NB4 (cell line): ENCODE measurements around the gene PSMC5.
A peak's percentile ranks its signal among the peaks of the same experiment; 100 is the strongest.

Experiments used
- DNase-seq: peaks from one replicate; pipeline ENCODE4 v3.0.0; 2010; ENCODE audit warnings: low read depth
- H3K4me3 ChIP-seq: one replicate; pipeline ENCODE4 v1.5.1; 2011; ENCODE audit warnings: mild to moderate bottlenecking, low read depth, low read length, moderate library complexity
- CTCF ChIP-seq: IDR thresholded peaks from one replicate; pipeline ENCODE4 v1.5.1; 2012; ENCODE audit warnings: low read depth, low read length
- MAX ChIP-seq: IDR thresholded peaks from 2 replicates; pipeline ENCODE4 v1.6.1; 2011; ENCODE audit warnings: low read depth, low read length
- MYC ChIP-seq: IDR thresholded peaks from 2 replicates; pipeline ENCODE4 v1.6.1; 2011; ENCODE audit warnings: low read depth, low read length
- POLR2A ChIP-seq: IDR thresholded peaks from 2 replicates; pipeline ENCODE4 v1.6.1; 2011; ENCODE audit warnings: mild to moderate bottlenecking; ENCODE audit not compliant: insufficient read length; ENCODE audit errors: extremely low read depth

Gene PSMC5

DNA sequence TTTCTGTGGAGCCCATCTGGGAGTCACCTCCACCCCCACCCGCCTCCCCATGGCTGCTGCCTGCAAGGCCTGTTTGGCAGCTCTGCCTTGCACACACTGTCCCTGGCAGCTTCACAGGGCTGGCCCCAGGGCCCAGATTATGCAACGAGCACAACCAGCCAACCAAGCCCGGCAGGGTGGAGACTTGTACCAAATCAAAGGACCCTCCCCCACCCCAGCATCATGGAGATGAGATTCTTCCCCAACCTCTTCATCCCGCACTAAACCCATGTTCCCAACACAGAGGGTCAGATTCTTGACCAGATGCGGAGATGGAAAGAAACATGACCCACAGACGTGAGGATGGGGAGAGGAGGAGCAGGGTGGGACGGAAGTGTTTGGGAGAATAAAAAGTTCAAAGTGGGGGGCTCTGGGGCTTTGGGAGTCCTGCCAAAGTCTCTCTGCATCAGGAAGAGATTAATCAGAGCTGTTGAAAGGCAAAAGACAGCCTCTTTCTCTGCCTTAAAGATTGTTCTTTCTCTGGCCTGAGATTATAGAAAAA is 11.5 kb downstream of the PSMC5 start:
- DNase-seq = peak; percentile 50
- TF ChIP-seq CTCF = no peak
- no peak for TF ChIP-seq MYC
- no peak for TF ChIP-seq POLR2A
- no peak for TF ChIP-seq MAX
- no peak overlapping the region for H3K4me3 ChIP-seq

GRCh38 chr17:63840591-63841349 is 13.5 kb downstream of the PSMC5 start:
- DNase-seq = no peak
- H3K4me3 ChIP-seq = peak overlapping the region; percentile 90
- TF ChIP-seq POLR2A = no peak
- no peak for TF ChIP-seq MAX
- TF ChIP-seq CTCF = no peak
- TF ChIP-seq MYC = no peak

GRCh38 chr17:63841350-63842172 is 14.3 kb downstream of the PSMC5 start:
- peak overlapping the region; percentile 90 for H3K4me3 ChIP-seq
- DNase-seq = peak; percentile 48
- TF ChIP-seq CTCF (no peak), MAX (0 out of 2 replicates have a peak, but pooled peaks have one; percentile 20), POLR2A (no peak), MYC (0 out of 2 replicates have a peak, but pooled peaks have one; percentile 15)

DNA sequence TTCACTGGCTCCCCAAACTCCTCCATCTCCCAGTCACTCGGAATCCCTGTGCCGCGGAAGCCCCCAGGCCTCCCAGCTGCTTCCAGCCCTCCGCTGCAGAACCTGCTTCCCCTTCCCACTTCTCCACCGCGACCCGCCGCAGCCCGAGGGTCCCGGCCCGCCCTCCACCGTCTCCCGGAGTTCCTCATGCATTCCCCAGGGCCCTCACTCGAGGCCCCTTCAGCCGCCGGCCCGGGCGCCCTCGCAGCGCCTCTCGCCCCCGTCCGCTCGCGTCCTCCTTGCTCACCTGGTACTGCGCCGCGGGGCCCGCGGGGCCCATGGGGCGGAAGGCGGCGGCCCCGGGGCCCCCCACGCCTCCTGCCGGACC is 14.9 kb downstream of the PSMC5 start:
- peak overlapping the region; percentile 90 for H3K4me3 ChIP-seq
- DNase-seq = peak; percentile 62
- TF ChIP-seq MAX (no peak), POLR2A (no peak), CTCF (no peak), MYC (no peak)

DNA sequence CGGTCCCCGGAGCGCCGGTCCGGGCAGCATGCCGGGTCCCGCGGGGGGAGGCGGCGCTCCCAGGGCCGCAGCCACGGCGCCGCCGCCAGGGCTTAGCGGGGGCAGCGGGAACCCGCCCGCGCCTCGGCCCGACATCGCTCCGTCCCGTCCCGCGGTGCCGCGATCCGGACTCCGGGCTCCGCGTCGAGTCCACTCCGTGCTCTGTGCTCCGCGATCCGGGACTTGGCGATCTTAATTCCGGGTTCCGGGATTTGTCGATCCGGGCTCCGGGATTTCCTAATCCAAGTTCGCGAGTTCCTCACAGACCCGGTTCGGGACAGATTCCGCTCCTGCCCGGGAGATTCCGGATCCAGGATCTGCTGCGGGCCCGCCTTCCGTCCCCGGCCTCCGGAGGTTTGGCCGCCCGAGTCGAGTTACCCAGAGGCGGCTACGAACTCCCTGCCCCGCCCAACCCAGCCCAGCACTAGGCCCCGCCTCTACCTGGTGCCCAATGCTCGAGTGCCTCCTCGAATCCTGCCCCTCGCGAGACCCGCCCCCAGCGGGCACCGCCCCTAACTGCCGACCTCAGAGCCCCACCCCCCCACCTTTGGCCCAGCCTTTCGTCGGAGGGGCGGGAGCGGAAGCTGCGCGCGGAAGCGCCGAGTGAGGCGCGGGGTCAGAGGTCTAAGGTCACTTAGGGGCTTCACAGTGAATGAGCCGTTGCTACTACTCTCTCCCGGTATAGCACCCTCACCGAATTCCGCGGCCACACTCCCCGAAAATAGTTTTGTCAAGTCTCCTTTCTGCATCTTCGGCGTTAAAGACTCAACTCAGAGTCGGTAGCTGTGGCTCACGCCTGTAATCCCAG is 15.5 kb downstream of the PSMC5 start, which contains the start of gene SMARCD2:
SMARCD2 (minus strand) TSS at position 146 of the 847 bp plus-strand sequence; CDS start at position 135, 11 bp downstream.
- peak; percentile 98 for DNase-seq
- peak; percentile 25 for TF ChIP-seq POLR2A
- TF ChIP-seq MYC = peak; percentile 41
- TF ChIP-seq MAX = no peak
- peak within 1 kb of the TSS; percentile 90 for H3K4me3 ChIP-seq

DNA sequence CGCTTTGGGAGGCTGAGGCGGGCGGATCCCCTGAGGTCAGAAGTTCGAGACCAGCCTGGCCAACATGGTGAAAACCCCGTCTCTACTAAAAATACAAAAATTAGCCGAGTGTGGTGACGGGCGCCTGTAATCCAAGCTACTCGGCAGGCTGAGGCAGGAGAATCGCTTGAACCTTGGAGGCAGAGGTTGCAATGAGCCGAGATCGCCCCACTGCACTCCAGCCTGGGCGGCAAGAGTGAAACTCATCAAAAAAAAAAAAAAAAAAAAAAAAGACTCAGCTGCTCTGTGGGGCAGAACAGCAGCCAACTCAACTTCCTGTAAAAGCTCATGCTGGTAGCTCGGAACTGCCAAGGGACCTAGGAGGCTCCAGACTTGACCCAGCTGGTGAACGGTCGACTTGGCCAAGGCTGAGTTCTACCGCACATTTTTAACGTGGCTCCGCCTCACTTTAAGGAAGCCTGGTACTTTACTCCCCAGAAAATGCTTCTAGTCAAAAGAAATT is 16.2 kb downstream of the PSMC5 start:
- peak; percentile 90 for DNase-seq
- H3K4me3 ChIP-seq = peak overlapping the region; percentile 87
